ENCODE measurements around the gene RGS6.

DNA sequence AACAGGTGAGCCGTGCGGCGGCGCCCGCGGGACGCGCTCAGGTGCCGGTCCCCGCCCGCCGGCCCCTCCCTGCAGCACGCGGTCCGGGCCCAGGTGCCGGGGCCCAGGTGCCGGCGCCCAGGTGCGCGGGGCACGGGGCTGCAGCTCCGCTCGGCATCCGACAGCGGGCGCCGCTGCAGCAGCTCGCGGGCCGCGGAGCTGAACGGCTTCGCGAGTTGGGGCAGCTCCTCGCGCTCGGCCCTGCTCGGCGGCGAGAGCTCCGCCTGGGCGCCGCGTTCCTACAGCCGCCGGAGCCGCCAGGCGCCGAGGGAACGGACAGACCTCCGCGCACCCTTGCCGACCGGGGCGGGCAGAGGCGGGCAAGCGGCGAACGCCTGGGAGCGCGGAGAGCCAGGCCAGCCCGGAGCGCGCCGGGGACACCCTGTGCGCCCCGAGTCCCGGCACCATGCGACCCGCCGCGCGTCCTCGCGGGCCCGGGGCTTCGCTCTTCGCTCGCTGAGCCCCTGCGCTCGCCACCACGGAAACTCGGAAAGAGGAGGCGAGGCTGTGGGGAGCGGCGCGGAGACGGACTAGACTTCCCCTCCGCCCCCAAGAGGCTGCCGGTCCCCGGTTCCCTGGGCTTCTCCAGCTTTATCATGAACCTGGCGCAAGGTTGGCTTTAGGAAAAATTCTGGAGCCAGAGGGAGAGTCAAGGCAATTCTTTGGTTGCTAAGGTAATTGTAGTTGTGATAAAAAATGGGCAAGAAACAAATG is at the start of gene RGS6:
- TF ChIP-seq GATA3 (IDR thresholded peaks at IDR 0.05; ENCODE audit: low read depth, low read length) (no peak), GATA2 (IDR thresholded peaks at IDR 0.05; ENCODE audit: low read depth, low read length) (no peak)
